ENCODE results near the gene MED27.
A peak's percentile ranks its signal among the peaks of the same experiment; 100 is the strongest.

Gene MED27

GRCh38 chr9:132079391-132080091 is at the start of gene MED27:
TSS of gene MED27 (minus strand) at chr9:132079867. CDS start at chr9:132079844, 23 bp downstream.
- DNase-seq: peak; percentile 89

- DNase-seq: no peak
Observed at GRCh38 chr9:132127888-132128534, 48.3 kb upstream of the MED27 start.

GRCh38 chr9:132126680-132127236 is 47.1 kb upstream of the MED27 start:
- no peak for DNase-seq

GRCh38 chr9:132125944-132126679 is 46.4 kb upstream of the MED27 start:
- DNase-seq: no peak

- no peak for DNase-seq
Observed at GRCh38 chr9:132125361-132125760, 45.7 kb upstream of the MED27 start.

GRCh38 chr9:132124800-132125199 is 45.1 kb upstream of the MED27 start:
- no peak for DNase-seq

- DNase-seq: no peak
Observed at GRCh38 chr9:132121021-132121420, 41.4 kb upstream of the MED27 start.

GRCh38 chr9:132117694-132118093 is 38.0 kb upstream of the MED27 start:
- DNase-seq: no peak

- no peak for DNase-seq
Observed at GRCh38 chr9:132116583-132116982, 36.9 kb upstream of the MED27 start.

- peak; percentile 56 for DNase-seq
Observed at GRCh38 chr9:132114102-132114707, 34.5 kb upstream of the MED27 start.

GRCh38 chr9:132109291-132109690 is 29.6 kb upstream of the MED27 start:
- no peak for DNase-seq

GRCh38 chr9:132108728-132109127 is 29.1 kb upstream of the MED27 start:
- no peak for DNase-seq

GRCh38 chr9:132099741-132100407 is 20.2 kb upstream of the MED27 start:
- peak; percentile 23 for DNase-seq

GRCh38 chr9:132099167-132099566 is 19.5 kb upstream of the MED27 start:
- no peak for DNase-seq

GRCh38 chr9:132094314-132094791 is 14.7 kb upstream of the MED27 start:
- peak; percentile 95 for DNase-seq

- no peak for DNase-seq
Observed at GRCh38 chr9:132090771-132091170, 11.1 kb upstream of the MED27 start.

- DNase-seq: no peak
Observed at GRCh38 chr9:132087438-132088030, 7.9 kb upstream of the MED27 start.

GRCh38 chr9:132082188-132082587 is 2.5 kb upstream of the MED27 start:
- DNase-seq: no peak

- no peak for DNase-seq
Observed at GRCh38 chr9:132078699-132079356, 839 bp downstream of the MED27 start.

- DNase-seq: peak; percentile 75
Observed at GRCh38 chr9:132077881-132078698, 1.6 kb downstream of the MED27 start.
